LHCN-M2 (cell line): ENCODE data around the gene PDE11A. TPM values are rescaled to one million over a fixed set of nuclear protein-coding genes. Genes with fewer than 3 reads are reported as not detected.

Experiments used
- DNase-seq: peaks from one replicate; pipeline ENCODE4 v3.0.0-alpha.2; 2012; ENCODE audit warnings: low read depth
- total RNA-seq: library from RNA; depleted of rRNA; stranded (reverse); fragments of >200 nt; gene quantifications from 2 replicates; pipeline ENCODE4 v1.2.3, GENCODE V29; 2014

PDE11A gene
- total RNA-seq, 1 experiment from 2014 or later: not detected

- no peak for DNase-seq
Observed at GRCh38 chr2:177727577-177728398, 344.8 kb downstream of the PDE11A start.

GRCh38 chr2:177726931-177727348 lies 345.6 kb downstream of the PDE11A start:
- DNase-seq: no peak

GRCh38 chr2:177724398-177725287 lies 347.9 kb downstream of the PDE11A start:
- DNase-seq: peak; percentile 34

- no peak for DNase-seq
Observed at GRCh38 chr2:177723235-177723634, 349.3 kb downstream of the PDE11A start.

GRCh38 chr2:177721818-177722567 lies 350.6 kb downstream of the PDE11A start:
- DNase-seq: no peak

- DNase-seq: no peak
Observed at GRCh38 chr2:177721087-177721486, 351.5 kb downstream of the PDE11A start.

GRCh38 chr2:177717831-177718618 lies 354.6 kb downstream of the PDE11A start:
- DNase-seq: no peak

GRCh38 chr2:177716484-177716883 lies 356.1 kb downstream of the PDE11A start:
- no peak for DNase-seq

GRCh38 chr2:177715771-177716170 lies 356.8 kb downstream of the PDE11A start:
- DNase-seq: no peak

GRCh38 chr2:177714704-177715103 lies 357.9 kb downstream of the PDE11A start:
- DNase-seq: no peak

- no peak for DNase-seq
Observed at GRCh38 chr2:177712462-177712861, 360.1 kb downstream of the PDE11A start.

GRCh38 chr2:177711483-177712265 lies 360.9 kb downstream of the PDE11A start:
- DNase-seq: no peak

- DNase-seq: no peak
Observed at GRCh38 chr2:177710889-177711288, 361.7 kb downstream of the PDE11A start.

GRCh38 chr2:177709986-177710401 lies 362.6 kb downstream of the PDE11A start:
- no peak for DNase-seq

GRCh38 chr2:177708660-177709444 lies 363.7 kb downstream of the PDE11A start:
- no peak for DNase-seq

GRCh38 chr2:177708106-177708505 lies 364.5 kb downstream of the PDE11A start:
- DNase-seq: no peak

GRCh38 chr2:177705511-177706173 lies 366.9 kb downstream of the PDE11A start:
- no peak for DNase-seq

- no peak for DNase-seq
Observed at GRCh38 chr2:177703159-177703558, 369.4 kb downstream of the PDE11A start.

GRCh38 chr2:177698281-177698680 lies 374.3 kb downstream of the PDE11A start:
- DNase-seq: no peak
